DOHH2 (cell line): ENCODE results near the gene CTSK.

Source experiments
- H3F3A ChIP-seq: fragments of 200-600 bp; sonication (generic), shearing (Covaris generic); 2 replicates; pipeline ENCODE4 v1.6.0; 2016; ENCODE audit warnings: antibody characterized with exemption, mild to moderate bottlenecking; ENCODE audit not compliant: control insufficient read depth, insufficient read depth
- H3K27ac ChIP-seq: fragments of 200-600 bp; sonication (generic); 2 replicates; pipeline ENCODE4 v1.5.1; 2014; ENCODE audit warnings: low read depth, mild to moderate bottlenecking, low read length, moderate library complexity
- H3K27me3 ChIP-seq: fragments of 200-600 bp; sonication (generic); 2 replicates; pipeline ENCODE4 v1.6.1; 2014; ENCODE audit warnings: mild to moderate bottlenecking, low read length, mixed read lengths; ENCODE audit not compliant: control insufficient read depth
- H3K36me3 ChIP-seq: fragments of 200-600 bp; sonication (generic); 2 replicates; pipeline ENCODE4 v1.6.1; 2014; ENCODE audit warnings: mild to moderate bottlenecking, low read length, moderate library complexity, mixed read lengths; ENCODE audit not compliant: control insufficient read depth
- H3K4me1 ChIP-seq: fragments of 200-600 bp; sonication (generic); 2 replicates; pipeline ENCODE4 v1.6.1; 2014; ENCODE audit warnings: mild to moderate bottlenecking, low read length, mixed read lengths; ENCODE audit not compliant: control insufficient read depth
- H3K4me2 ChIP-seq: fragments of 200-600 bp; sonication (generic); 2 replicates; pipeline ENCODE4 v1.6.0; 2014; ENCODE audit warnings: mild to moderate bottlenecking, low read length, moderate library complexity
- H3K4me3 ChIP-seq: fragments of 200-600 bp; sonication (generic); 2 replicates; pipeline ENCODE4 v1.5.1; 2014; ENCODE audit warnings: mild to moderate bottlenecking, low read length, mixed read lengths
- H3K79me2 ChIP-seq: fragments of 200-600 bp; sonication (generic); 2 replicates; pipeline ENCODE4 v1.6.1; 2014; ENCODE audit warnings: mild to moderate bottlenecking, low read length, mixed read lengths; ENCODE audit not compliant: control insufficient read depth
- H3K9me2 ChIP-seq: fragments of 200-600 bp; sonication (generic); replicated peaks from 2 replicates; pipeline ENCODE4 v1.6.1; 2014; ENCODE audit warnings: mild to moderate bottlenecking, low read length, mixed read lengths; ENCODE audit not compliant: control insufficient read depth
- H3K9me3 ChIP-seq: fragments of 200-600 bp; sonication (generic); 2 replicates; pipeline ENCODE4 v1.6.1; 2014; ENCODE audit warnings: antibody characterized with exemption, low read length, mixed read lengths; ENCODE audit not compliant: control insufficient read depth, insufficient read depth
- H4K20me1 ChIP-seq: fragments of 200-600 bp; sonication (generic); 2 replicates; pipeline ENCODE4 v1.6.0; 2014; ENCODE audit warnings: low read depth, mild to moderate bottlenecking, antibody characterized with exemption, low read length, moderate library complexity; ENCODE audit not compliant: control insufficient read depth, insufficient read depth
- EZH2phosphoT487 ChIP-seq: fragments of 200-600 bp; sonication (generic); IDR thresholded peaks from 2 replicates; pipeline ENCODE4 v1.6.1; 2017; ENCODE audit warnings: borderline replicate concordance, mild to moderate bottlenecking, antibody characterized with exemption, low read length, moderate library complexity, mixed read lengths
- TF ChIP-seq, protein P1 (sequence below): fragments of 200-600 bp; sonication (generic); IDR thresholded peaks from one replicate; pipeline ENCODE4 v1.5.1; 2014; ENCODE audit warnings: antibody characterized with exemption, mild to moderate bottlenecking, low read depth, low read length; ENCODE audit not compliant: poor library complexity, severe bottlenecking

Gene CTSK

DNA sequence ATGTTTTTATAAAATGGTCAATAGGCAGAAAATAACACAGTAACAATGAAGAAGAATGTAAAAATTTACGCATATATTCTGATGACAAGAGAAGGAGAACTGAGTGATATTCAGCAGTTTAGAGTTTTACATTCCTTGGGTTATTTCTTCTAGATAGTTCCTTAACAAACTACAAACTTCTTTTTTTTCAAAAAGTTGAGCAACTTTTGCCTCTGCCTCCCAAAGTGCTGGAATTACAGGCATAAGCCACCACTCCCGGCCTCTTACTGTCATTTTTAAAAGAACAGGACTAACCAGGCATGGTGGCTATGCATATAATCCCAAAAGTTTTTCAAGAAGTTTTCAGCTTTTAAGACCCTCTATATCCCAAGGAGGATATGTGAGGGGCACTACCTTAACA is 35.4 kb upstream of the CTSK start:
- Histone ChIP-seq H3K27ac (no peak overlapping the region), H3K4me3 (no peak overlapping the region), H3K9me3 (no peaks in the 10 kb centered on the region), H3K9me2 (no peaks in the 10 kb centered on the region), H3K79me2 (no peaks in the 10 kb centered on the region), H3K27me3 (no peaks in the 10 kb centered on the region), H3K4me1 (0 out of 2 replicates have a peak, but pooled peaks cover 3% of the 10 kb centered on the region), H3F3A (peaks cover 2% of the 10 kb centered on the region; the same call in 1 of the 2 replicates), H4K20me1 (no peaks in the 10 kb centered on the region), H3K4me2 (no peak overlapping the region), H3K36me3 (peaks cover 9% of the 10 kb centered on the region)
- TF ChIP-seq EZH2phosphoT487, result no peak
- TF ChIP-seq, protein P1, sequence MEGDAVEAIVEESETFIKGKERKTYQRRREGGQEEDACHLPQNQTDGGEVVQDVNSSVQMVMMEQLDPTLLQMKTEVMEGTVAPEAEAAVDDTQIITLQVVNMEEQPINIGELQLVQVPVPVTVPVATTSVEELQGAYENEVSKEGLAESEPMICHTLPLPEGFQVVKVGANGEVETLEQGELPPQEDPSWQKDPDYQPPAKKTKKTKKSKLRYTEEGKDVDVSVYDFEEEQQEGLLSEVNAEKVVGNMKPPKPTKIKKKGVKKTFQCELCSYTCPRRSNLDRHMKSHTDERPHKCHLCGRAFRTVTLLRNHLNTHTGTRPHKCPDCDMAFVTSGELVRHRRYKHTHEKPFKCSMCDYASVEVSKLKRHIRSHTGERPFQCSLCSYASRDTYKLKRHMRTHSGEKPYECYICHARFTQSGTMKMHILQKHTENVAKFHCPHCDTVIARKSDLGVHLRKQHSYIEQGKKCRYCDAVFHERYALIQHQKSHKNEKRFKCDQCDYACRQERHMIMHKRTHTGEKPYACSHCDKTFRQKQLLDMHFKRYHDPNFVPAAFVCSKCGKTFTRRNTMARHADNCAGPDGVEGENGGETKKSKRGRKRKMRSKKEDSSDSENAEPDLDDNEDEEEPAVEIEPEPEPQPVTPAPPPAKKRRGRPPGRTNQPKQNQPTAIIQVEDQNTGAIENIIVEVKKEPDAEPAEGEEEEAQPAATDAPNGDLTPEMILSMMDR, result no peak

DNA sequence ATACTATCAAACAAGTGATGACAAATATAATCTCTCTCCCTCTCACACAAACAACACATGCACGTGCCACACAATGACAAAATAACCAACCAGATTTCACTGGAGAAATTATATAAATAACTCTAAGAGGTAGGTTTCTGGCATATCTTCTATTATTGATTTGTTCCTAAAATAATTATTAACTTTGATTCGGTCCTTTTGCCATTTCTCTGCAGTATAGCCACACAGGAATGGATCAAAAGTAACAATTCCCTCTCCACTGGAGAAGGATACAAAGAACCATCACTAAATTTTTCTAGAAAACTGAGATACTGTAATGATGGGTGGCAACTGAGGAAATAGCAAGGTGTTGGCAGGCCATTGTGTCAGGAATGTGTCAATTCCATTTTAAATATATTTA is 34.9 kb upstream of the CTSK start:
- no peaks in the 10 kb centered on the region for H3K9me2 ChIP-seq
- no peaks in the 10 kb centered on the region for H3K9me3 ChIP-seq
- H3K4me3 ChIP-seq, result no peak overlapping the region
- H4K20me1 ChIP-seq, result no peaks in the 10 kb centered on the region
- 0 out of 2 replicates have a peak, but pooled peaks cover 3% of the 10 kb centered on the region for H3K4me1 ChIP-seq
- no peaks in the 10 kb centered on the region for H3K79me2 ChIP-seq
- H3K4me2 ChIP-seq, result no peak overlapping the region
- peaks cover 2% of the 10 kb centered on the region; the same call in 1 of the 2 replicates for H3F3A ChIP-seq
- no peak overlapping the region for H3K27ac ChIP-seq
- H3K27me3 ChIP-seq, result no peaks in the 10 kb centered on the region
- H3K36me3 ChIP-seq, result peaks cover 9% of the 10 kb centered on the region
- no peak for TF ChIP-seq EZH2phosphoT487
- TF ChIP-seq, protein P1, result no peak

DNA sequence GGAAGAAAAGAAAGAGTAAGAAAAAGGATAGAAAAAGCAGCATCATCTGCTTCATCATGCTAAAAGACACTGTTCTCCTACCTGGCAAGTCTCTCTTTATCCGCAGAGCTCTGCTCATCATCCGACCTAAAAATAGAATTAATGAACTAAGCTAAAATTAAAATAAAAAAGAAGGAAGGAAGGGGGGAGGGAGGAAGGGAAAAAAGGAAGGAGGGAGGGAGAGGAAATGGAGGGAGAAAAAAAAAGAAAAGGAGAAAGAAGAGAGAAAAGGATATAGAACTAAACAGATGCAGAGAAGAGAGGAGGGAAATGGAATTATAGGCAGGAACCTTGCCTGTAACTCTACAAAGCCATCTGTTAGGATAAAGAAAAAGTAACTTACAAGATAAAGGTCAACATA is 34.3 kb upstream of the CTSK start:
- peaks cover 9% of the 10 kb centered on the region for H3K36me3 ChIP-seq
- H3K4me3 ChIP-seq, result no peak overlapping the region
- no peak overlapping the region for H3K4me2 ChIP-seq
- H3K27ac ChIP-seq, result no peak overlapping the region
- no peaks in the 10 kb centered on the region for H3K27me3 ChIP-seq
- peaks cover 2% of the 10 kb centered on the region; the same call in 1 of the 2 replicates for H3F3A ChIP-seq
- H4K20me1 ChIP-seq, result no peaks in the 10 kb centered on the region
- H3K4me1 ChIP-seq, result 0 out of 2 replicates have a peak, but pooled peaks cover 3% of the 10 kb centered on the region
- H3K9me3 ChIP-seq, result no peaks in the 10 kb centered on the region
- no peaks in the 10 kb centered on the region for H3K79me2 ChIP-seq
- H3K9me2 ChIP-seq, result no peaks in the 10 kb centered on the region
- TF ChIP-seq, protein P1, result no peak
- TF ChIP-seq EZH2phosphoT487, result no peak
